Ishikawa (cell line): ENCODE data around the gene URB1.

ENCODE experiments used
- CEBPB ChIP-seq: IDR thresholded peaks from 2 replicates; pipeline ENCODE4 v1.6.1; 2012
- CREB1 ChIP-seq: IDR thresholded peaks from 2 replicates; pipeline ENCODE4 v1.6.1; 2012; ENCODE audit warnings: low read depth
- EGR1 ChIP-seq: IDR thresholded peaks from 2 replicates; pipeline ENCODE4 v1.6.1; 2012
- EP300 ChIP-seq: IDR thresholded peaks from 2 replicates; pipeline ENCODE4 v1.6.1; 2012; ENCODE audit warnings: borderline replicate concordance
- RAD21 ChIP-seq: IDR thresholded peaks from 2 replicates; pipeline ENCODE4 v1.6.1; 2012; ENCODE audit warnings: low read depth
- TEAD4 ChIP-seq: IDR thresholded peaks from 2 replicates; pipeline ENCODE4 v1.6.1; 2012
- YY1 ChIP-seq: IDR thresholded peaks from 2 replicates; pipeline ENCODE4 v1.6.1; 2012; ENCODE audit warnings: low read depth
- ZBTB7A ChIP-seq: IDR thresholded peaks from 2 replicates; pipeline ENCODE4 v1.6.1; 2012; ENCODE audit warnings: low read depth
- TF ChIP-seq, protein P1 (sequence below): IDR thresholded peaks from 2 replicates; pipeline ENCODE4 v1.6.1; 2012; ENCODE audit warnings: low read depth, mild to moderate bottlenecking
- TF ChIP-seq, protein P2 (sequence below): IDR thresholded peaks from 2 replicates; pipeline ENCODE4 v1.6.1; 2012

DNA sequence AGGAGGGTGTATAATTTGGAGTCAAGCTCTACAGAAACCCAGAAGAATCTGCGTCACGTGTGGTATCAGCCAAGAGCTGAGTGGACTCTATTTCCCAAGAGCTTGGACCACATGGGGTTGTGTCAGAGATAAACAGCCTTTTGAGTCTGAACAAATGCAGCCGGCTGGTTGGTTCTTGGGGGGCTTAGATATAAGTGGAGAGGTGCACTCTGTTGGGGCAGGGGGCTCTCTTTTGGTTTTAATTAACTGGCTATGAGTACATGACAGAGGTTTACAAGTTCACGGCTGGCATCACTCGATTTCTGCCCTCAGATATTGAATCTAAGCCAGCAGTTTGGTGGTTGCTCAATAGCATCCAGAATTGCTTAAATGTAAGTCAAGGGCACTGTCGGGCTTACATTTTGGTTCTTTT, 94.7 kb downstream of the URB1 start:
- TF ChIP-seq EGR1, result no peak
- TF ChIP-seq ZBTB7A, result no peak
- no peak for TF ChIP-seq EP300
- TF ChIP-seq CREB1, result no peak
- TF ChIP-seq TEAD4, result no peak
- TF ChIP-seq, protein P1, sequence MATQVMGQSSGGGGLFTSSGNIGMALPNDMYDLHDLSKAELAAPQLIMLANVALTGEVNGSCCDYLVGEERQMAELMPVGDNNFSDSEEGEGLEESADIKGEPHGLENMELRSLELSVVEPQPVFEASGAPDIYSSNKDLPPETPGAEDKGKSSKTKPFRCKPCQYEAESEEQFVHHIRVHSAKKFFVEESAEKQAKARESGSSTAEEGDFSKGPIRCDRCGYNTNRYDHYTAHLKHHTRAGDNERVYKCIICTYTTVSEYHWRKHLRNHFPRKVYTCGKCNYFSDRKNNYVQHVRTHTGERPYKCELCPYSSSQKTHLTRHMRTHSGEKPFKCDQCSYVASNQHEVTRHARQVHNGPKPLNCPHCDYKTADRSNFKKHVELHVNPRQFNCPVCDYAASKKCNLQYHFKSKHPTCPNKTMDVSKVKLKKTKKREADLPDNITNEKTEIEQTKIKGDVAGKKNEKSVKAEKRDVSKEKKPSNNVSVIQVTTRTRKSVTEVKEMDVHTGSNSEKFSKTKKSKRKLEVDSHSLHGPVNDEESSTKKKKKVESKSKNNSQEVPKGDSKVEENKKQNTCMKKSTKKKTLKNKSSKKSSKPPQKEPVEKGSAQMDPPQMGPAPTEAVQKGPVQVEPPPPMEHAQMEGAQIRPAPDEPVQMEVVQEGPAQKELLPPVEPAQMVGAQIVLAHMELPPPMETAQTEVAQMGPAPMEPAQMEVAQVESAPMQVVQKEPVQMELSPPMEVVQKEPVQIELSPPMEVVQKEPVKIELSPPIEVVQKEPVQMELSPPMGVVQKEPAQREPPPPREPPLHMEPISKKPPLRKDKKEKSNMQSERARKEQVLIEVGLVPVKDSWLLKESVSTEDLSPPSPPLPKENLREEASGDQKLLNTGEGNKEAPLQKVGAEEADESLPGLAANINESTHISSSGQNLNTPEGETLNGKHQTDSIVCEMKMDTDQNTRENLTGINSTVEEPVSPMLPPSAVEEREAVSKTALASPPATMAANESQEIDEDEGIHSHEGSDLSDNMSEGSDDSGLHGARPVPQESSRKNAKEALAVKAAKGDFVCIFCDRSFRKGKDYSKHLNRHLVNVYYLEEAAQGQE, result no peak
- TF ChIP-seq, protein P2, sequence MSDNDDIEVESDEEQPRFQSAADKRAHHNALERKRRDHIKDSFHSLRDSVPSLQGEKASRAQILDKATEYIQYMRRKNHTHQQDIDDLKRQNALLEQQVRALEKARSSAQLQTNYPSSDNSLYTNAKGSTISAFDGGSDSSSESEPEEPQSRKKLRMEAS, result no peak
- TF ChIP-seq RAD21, result no peak
- no peak for TF ChIP-seq YY1
- TF ChIP-seq CEBPB, result no peak
